Cardiac muscle cell (in vitro differentiated cells and primary cell): ENCODE data around the gene AGAP3. TPM values are rescaled to one million over a fixed set of nuclear protein-coding genes. Genes with fewer than 3 reads are reported as not detected.

ENCODE experiments used
- DNase-seq, 2 donors: peaks; one replicate each; pipeline versions ENCODE4 v3.0.0 to v3.0.0-alpha.2; 2010 to 2017; ENCODE audit warnings: low read depth in 1 of 2, low spot score in 1 of 2
- H3K27ac ChIP-seq: fragments of 200-600 bp; sonication (generic); 2 replicates; pipeline ENCODE4 v1.5.1; 2016
- H3K27me3 ChIP-seq: fragments of 200-600 bp; sonication (generic); 2 replicates; pipeline ENCODE4 v1.6.0; 2016; ENCODE audit warnings: control low read depth
- H3K36me3 ChIP-seq: fragments of 200-600 bp; sonication (generic); 2 replicates; pipeline ENCODE4 v1.5.1; 2016; ENCODE audit warnings: control low read depth
- H3K4me1 ChIP-seq: fragments of 200-600 bp; sonication (generic); 2 replicates; pipeline ENCODE4 v1.8.1; 2017; ENCODE audit warnings: low read depth, mild to moderate bottlenecking, mixed run types
- H3K4me3 ChIP-seq: fragments of 200-600 bp; sonication (generic); 2 replicates; pipeline ENCODE4 v1.5.1; 2016; ENCODE audit warnings: mild to moderate bottlenecking
- H3K9me3 ChIP-seq: fragments of 200-600 bp; sonication (generic); 2 replicates; pipeline ENCODE4 v1.5.1; 2017; ENCODE audit warnings: low read depth, mild to moderate bottlenecking, control low read depth
- CTCF ChIP-seq: IDR thresholded peaks from 2 replicates; pipeline ENCODE4 v1.5.1; 2012; ENCODE audit warnings: low read depth, mild to moderate bottlenecking, low read length
- polyA plus RNA-seq: library from polyadenylated mRNA; unstranded; fragments of >200 nt; fragmentation: Nextera tagmentation; extraction: Ambion mirVana; gene quantifications from 2 replicates; pipeline ENCODE4 v1.2.1, GENCODE V29; 2016
- total RNA-seq: library from RNA; depleted of rRNA; stranded (reverse); fragments of >200 nt; gene quantifications from 2 replicates; pipeline ENCODE4 v1.2.3, GENCODE V29; 2016

Gene AGAP3
- total and polyA plus RNA-seq, 2 experiments from 2014 or later = 106 to 115 TPM

GRCh38 chr7:151134743-151135524 is 48.7 kb downstream of the AGAP3 start:
- H3K27ac ChIP-seq = no peak overlapping the region
- DNase-seq = no peak
- H3K9me3 ChIP-seq = no peaks in the 10 kb centered on the region
- no peak for TF ChIP-seq CTCF
- peaks cover 7% of the 10 kb centered on the region for H3K36me3 ChIP-seq
- H3K4me1 ChIP-seq = peaks cover 32% of the 10 kb centered on the region
- no peaks in the 10 kb centered on the region for H3K27me3 ChIP-seq
- H3K4me3 ChIP-seq = no peak overlapping the region

GRCh38 chr7:151135525-151135845 is 49.2 kb downstream of the AGAP3 start:
- Histone ChIP-seq H3K4me1 (peaks cover 36% of the 10 kb centered on the region), H3K27ac (no peak overlapping the region), H3K9me3 (no peaks in the 10 kb centered on the region), H3K27me3 (no peaks in the 10 kb centered on the region), H3K4me3 (no peak overlapping the region), H3K36me3 (peaks cover 6% of the 10 kb centered on the region)
- no peak for TF ChIP-seq CTCF
- DNase-seq = no peak

GRCh38 chr7:151135866-151136843 is 49.9 kb downstream of the AGAP3 start:
- H3K4me3 ChIP-seq = no peak overlapping the region
- no peak for TF ChIP-seq CTCF
- H3K27me3 ChIP-seq = no peaks in the 10 kb centered on the region
- peak overlapping the region; percentile 93 for H3K27ac ChIP-seq
- peaks cover 43% of the 10 kb centered on the region for H3K4me1 ChIP-seq
- no peaks in the 10 kb centered on the region for H3K9me3 ChIP-seq
- DNase-seq = no peak
- H3K36me3 ChIP-seq = peaks cover 6% of the 10 kb centered on the region

GRCh38 chr7:151137076-151137675 is 50.9 kb downstream of the AGAP3 start:
- no peaks in the 10 kb centered on the region for H3K27me3 ChIP-seq
- peak in 1 of 2 donors; percentile 64 for DNase-seq
- no peak overlapping the region for H3K4me3 ChIP-seq
- no peaks in the 10 kb centered on the region for H3K9me3 ChIP-seq
- H3K27ac ChIP-seq = peak overlapping the region; percentile 93
- peaks cover 6% of the 10 kb centered on the region for H3K36me3 ChIP-seq
- TF ChIP-seq CTCF = no peak
- H3K4me1 ChIP-seq = peaks cover 51% of the 10 kb centered on the region

GRCh38 chr7:151137791-151138152 is 51.5 kb downstream of the AGAP3 start:
- Histone ChIP-seq H3K4me1 (peaks cover 57% of the 10 kb centered on the region), H3K4me3 (no peak overlapping the region)

More at GRCh38 chr7:151137791-151138152, 51.5 kb downstream of the AGAP3 start:
- Histone ChIP-seq H3K27ac (peak overlapping the region; percentile 93), H3K27me3 (no peaks in the 10 kb centered on the region), H3K9me3 (no peaks in the 10 kb centered on the region), H3K36me3 (peaks cover 6% of the 10 kb centered on the region)
- TF ChIP-seq CTCF = no peak
- peak in 1 of 2 donors; percentile 43 for DNase-seq
